NCI-H1105 (cell line): ENCODE data around the gene ERBB4.

Experiments used
- DNase-seq: peaks from one replicate; lab custom pipeline; 2025; lab: John Stamatoyannopoulos, UW

ERBB4 gene

GRCh38 chr2:212428681-212429478 is 109.7 kb downstream of the ERBB4 start:
- no peak for DNase-seq

- no peak for DNase-seq
Measured at GRCh38 chr2:212427638-212428037, 111.0 kb downstream of the ERBB4 start.

GRCh38 chr2:212426637-212427412 is 111.8 kb downstream of the ERBB4 start:
- no peak for DNase-seq

GRCh38 chr2:212424082-212424481 is 114.5 kb downstream of the ERBB4 start:
- DNase-seq = no peak

GRCh38 chr2:212423089-212423488 is 115.5 kb downstream of the ERBB4 start:
- no peak for DNase-seq

GRCh38 chr2:212421556-212422334 is 116.9 kb downstream of the ERBB4 start:
- DNase-seq = no peak

GRCh38 chr2:212416086-212416485 is 122.5 kb downstream of the ERBB4 start:
- no peak for DNase-seq

- no peak for DNase-seq
Measured at GRCh38 chr2:212414767-212415211, 123.8 kb downstream of the ERBB4 start.

- DNase-seq = no peak
Measured at GRCh38 chr2:212409560-212409959, 129.0 kb downstream of the ERBB4 start.

- no peak for DNase-seq
Measured at GRCh38 chr2:212408524-212408923, 130.1 kb downstream of the ERBB4 start.

GRCh38 chr2:212406716-212407115 is 131.9 kb downstream of the ERBB4 start:
- no peak for DNase-seq

- DNase-seq = no peak
Measured at GRCh38 chr2:212402316-212402715, 136.3 kb downstream of the ERBB4 start.

- DNase-seq = no peak
Measured at GRCh38 chr2:212398316-212398715, 140.3 kb downstream of the ERBB4 start.

- DNase-seq = no peak
Measured at GRCh38 chr2:212392544-212392943, 146.1 kb downstream of the ERBB4 start.

GRCh38 chr2:212392043-212392442 is 146.6 kb downstream of the ERBB4 start:
- no peak for DNase-seq

GRCh38 chr2:212387146-212387545 is 151.5 kb downstream of the ERBB4 start:
- DNase-seq = no peak

GRCh38 chr2:212385241-212385640 is 153.4 kb downstream of the ERBB4 start:
- DNase-seq = no peak

- DNase-seq = no peak
Measured at GRCh38 chr2:212384027-212384426, 154.6 kb downstream of the ERBB4 start.

GRCh38 chr2:212381428-212382102 is 157.0 kb downstream of the ERBB4 start:
- DNase-seq = no peak

GRCh38 chr2:212379103-212379502 is 159.5 kb downstream of the ERBB4 start:
- no peak for DNase-seq

- no peak for DNase-seq
Measured at GRCh38 chr2:212367431-212367830, 171.2 kb downstream of the ERBB4 start.
